NCI-H2171 treated with DMSO at 0.1 percent for 48 hours (cell line): ENCODE results near the gene NR1D2.

Source experiments
- DNase-seq: peaks from one replicate; lab custom pipeline; 2025; lab: John Stamatoyannopoulos, UW

Gene NR1D2

DNA sequence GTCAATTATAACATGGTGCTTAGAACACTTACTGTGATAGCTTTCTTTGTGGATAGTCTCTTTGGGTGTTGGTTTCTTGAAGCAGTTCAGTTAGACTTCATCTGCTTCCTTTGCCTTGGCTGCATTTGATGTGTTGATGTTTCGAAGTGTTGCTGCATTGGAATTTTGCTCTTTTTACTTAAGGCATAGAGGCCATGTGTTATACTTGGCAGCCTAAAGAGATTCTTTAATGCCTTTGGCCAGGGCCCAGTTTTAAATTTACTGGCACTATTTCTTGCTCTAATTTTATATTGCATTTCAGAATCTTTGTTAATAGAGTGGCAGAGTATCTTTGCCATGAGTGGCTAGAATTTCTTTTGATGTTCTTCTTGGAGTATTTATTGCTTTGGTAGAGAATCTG is 21.2 kb downstream of the NR1D2 start:
- DNase-seq, result no peak

DNA sequence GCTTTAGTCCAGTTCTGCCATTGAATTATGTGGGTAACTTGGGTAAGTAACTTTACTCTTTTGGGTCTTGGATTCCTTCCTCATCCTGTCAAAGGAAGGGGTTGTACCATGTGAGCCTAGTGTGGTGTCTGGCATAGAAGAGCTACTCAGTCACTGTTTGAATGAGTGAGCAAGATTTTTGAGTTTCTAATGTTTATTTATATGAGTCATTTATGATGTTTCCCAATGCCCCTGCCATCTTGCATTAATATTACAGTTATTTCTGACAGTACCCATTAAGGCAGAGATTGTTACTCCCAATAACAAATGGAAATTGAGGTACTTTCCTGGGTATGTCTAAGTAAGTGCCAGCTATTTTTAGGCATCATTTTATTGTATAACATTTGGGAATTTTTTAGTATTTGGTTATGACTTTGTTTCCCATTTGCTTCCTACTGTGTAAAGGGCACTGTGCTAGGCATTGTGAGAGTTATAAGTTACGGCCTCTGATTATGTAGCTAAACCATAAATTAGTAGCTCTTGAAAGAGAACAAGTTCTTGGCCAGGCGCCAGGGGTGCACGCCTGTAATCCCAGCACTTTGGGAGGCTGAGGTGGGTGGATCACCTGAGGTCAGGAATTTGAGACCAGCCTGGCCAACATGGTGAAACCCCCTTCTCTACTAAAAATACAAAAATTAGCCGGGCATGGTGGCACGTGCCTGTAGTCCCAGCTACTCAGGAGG is 23.5 kb downstream of the NR1D2 start:
- no peak for DNase-seq

DNA sequence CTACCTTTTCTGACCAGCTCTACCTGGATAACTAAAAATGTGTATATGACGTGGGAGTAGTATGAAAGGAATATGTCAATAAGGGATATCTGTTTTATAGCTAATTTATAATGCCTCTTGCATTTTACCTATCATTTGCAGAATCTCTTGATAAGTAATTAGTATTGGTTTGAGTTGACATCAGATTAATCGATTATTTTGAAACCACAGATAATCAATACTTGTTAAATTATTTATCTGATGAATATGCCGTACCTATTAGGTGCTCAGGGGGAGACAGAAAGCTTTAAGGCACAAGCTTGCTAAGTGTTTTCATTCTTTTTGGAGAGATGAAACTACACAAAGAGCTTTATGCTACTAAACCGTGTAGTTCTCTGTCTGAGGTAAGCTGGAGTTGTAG is 24.3 kb downstream of the NR1D2 start:
- DNase-seq, result no peak

DNA sequence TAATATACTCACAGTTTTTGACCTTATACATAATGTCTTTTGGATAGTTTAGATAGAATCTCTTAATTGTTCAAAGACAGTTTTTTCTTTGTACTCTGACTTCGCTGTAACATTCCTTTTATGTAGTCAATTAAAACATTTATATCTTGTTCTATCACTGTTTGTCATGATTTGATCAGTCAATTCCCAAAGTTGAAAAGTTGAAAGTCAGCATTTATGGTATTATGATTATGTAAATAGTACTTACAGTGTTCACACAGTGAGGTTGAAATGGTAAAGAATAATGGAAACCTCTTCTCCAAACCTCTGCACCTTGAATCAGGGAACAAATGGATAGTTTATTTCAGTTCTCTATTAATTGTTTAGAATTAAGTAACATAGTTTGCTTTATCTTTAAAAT is 26.6 kb downstream of the NR1D2 start:
- no peak for DNase-seq

DNA sequence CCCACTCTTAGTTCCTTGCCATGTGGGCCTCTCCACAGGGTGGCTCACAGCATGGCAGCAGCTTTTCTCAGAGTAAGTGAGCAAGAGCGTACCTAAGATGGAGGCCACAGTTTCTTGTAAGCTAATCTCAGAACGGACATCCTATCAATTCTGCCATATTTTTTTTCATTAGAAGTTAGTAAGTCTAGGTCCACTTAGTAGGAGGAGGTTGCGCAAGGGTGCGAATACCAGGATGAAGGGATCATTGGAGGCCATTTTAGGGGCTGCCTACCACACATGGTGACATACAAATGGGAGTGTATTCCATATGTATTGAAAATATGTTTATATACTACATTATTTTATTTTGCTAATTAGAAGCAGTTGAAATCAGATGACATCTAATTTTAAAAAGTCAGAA is 31.5 kb downstream of the NR1D2 start:
- no peak for DNase-seq

- no peak for DNase-seq
Measured at GRCh38 chr3:23979569-23979968, 34.5 kb downstream of the NR1D2 start.

DNA sequence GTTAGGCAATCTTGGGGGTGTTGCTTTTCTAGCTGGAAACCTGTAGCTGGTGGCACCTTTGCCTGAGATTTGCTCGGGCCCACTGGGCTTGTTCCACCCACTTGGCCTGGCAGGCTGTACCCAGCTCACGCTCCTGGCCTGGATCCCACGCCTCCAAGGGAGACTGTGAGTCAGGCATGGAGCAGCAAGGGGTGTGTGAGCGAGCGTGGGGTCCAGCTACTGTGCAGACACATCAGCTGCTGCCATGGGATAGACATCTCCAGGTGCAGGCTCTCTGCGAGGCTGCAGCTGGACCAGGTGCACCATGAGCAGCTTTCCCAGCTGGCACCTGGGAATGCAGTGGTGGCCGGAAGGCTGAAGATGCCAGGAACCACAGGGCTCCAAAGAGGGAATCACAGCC is 36.0 kb downstream of the NR1D2 start:
- no peak for DNase-seq

GRCh38 chr3:23981955-23982354 is 36.9 kb downstream of the NR1D2 start:
- DNase-seq, result no peak

DNA sequence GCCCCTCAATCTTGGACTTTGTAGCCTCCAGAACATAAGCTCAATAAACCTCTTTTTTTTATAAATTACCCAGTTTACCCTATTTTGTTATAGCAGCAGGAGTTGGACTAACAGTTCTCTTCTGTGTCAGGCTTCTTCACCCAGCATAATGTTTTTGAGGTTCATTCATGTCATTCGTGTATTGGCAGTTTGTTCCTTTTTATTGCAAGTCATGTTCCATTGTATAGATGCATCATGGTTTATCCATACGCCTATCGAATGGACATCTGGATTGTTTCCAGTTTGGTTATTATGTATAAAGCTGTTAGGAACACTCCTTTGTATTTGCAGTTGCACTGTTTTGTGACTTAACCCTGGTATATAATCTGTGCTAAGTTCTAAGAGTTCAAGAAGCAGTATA is 39.8 kb downstream of the NR1D2 start:
- DNase-seq, result no peak

DNA sequence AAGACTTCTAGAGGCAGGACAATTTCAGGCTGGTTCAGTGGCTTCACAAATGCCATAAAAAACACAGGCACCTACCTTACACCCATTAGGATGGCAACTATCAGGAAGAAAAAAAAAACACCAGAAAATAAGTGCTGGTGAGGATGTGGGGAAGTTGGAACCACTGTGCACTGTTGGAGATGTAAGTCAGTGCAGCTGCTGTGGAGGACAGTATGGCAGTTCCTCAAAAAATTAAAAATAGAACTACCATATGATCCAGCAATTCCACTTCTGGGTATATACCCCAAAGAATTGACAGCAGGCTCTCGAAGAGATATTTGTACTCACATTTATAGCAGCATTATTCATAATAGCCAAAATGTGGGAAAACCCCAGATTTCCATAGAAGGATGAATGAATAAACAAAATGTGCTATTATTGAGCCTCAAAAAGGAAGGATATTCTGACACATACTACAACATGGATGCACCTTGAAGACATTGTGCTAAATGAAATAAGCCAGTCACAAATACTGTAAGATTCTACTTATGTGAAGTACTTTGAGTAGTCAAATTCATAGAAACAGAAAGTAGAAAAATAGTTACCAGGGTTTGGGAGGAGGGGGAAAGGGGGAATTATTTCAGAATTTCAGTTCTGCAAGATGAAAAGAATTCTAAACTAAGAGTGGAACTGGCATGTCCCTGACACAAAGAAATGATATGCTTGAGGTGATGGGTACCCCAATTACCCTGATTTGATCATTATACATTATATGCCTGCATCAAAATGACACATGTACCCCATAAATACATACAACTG is 40.9 kb downstream of the NR1D2 start:
- DNase-seq, result no peak

DNA sequence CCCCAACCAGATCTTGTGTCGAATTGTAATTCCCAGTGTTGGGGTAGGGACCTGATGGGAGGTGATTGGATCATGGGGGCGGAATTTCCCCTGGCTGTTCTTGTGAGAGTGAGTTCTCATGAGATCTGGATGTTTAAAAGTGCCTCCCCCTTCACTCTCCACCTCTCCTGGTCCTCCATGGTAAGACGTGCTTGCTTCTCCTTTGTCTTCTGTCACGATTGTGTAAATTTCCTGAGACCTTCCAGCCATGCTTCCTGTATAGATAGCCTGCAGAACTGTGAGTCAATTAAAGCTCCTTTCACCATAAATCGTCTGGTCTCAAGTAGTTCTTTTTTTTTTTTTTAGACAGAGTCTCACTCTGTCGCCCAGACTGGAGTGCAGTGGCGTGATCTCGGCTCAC is 42.3 kb downstream of the NR1D2 start:
- DNase-seq, result no peak

- no peak for DNase-seq
Measured at GRCh38 chr3:23991306-23991682, 46.2 kb downstream of the NR1D2 start.

DNA sequence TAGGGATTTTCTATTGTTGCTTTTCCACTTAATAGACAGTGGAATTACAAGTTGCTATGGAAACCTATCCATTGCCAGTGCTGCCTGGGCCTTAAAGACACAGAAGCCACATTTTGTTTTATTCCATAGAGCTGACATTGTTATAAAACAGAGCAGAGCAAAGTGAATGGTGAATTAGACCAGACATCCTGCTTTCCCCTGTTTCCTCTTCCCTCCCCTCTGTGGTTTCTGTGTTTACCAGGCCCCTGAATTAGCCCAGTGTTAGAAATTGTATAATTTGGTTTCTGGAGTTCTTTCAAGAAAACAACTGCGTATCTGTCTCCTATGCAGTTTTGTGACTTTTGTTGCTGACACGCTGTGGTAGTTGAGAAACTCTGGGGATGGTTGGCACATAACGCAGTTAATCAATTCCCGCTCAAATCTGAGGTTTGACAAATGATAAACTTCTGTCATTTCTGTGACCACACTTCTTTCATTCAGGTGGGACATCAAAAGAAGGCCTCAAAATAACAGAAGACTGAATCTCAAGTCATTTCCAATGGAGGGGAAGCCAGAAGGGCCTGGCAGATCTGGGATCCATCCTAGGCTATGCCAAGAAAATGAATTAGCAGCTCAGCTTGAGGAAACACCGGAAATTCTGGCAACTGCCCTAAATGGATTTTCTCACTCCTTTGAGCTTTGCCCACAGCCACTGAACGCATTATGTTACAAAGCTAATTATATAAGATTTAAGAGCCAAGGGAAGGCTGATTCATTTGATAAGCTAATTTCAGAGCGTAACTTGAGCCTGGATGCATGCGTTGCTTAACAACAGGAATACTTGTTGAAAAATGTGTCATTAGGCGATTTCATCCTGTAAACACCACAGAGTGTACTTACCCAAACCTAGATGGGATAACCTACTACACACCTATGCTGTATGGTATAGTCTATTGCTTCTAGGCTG is 46.9 kb downstream of the NR1D2 start:
- peak; percentile 79 for DNase-seq

GRCh38 chr3:23993556-23994243 is 48.6 kb downstream of the NR1D2 start:
- DNase-seq, result no peak

DNA sequence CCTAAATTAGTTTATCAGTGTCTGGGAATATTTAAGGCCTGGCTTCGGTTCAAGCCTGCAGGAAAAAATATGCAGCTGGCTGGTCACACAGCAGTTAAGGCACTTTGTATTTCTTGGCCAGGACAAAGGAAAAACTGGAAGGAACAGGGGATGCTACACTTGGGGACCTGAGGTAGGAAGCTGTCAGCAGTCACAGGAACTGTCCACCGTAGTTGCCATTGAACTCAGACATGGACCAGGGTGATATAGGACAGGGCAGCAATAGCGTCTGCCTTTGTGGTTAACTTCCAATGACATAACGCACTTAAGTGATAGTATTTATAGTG is 49.1 kb downstream of the NR1D2 start:
- DNase-seq, result no peak

- DNase-seq, result no peak
Measured at GRCh38 chr3:23995219-23995618, 50.1 kb downstream of the NR1D2 start.

- no peak for DNase-seq
Measured at GRCh38 chr3:23996095-23996524, 51.0 kb downstream of the NR1D2 start.

DNA sequence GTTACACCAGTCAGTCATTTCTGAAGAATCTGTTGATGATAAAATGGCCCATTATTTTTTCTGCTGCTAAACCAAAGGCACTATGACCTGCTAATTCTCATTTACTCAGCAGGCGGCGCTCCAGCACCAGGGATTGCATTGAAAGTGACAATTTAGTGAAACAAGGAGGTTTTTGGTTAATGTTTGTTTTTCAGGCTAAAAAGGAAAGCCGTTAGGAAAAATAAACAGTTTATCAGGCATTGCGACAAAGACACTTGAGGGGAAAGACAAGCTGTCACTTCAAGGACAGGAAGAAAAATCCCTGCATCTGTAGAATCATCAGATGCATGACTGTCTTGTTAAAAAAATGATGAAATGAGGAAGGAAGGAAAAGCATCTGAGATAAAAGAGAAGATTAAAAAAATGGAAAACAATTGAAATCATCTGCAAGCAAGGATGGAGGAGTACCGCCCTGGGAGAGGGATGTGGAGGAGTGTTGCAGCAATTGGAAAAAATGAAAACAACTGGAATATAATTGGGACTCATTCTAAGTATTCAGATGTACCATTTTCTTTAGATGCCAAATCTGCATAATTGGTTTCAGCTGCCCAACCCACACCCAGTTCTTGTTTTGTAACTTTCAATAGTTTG is 54.0 kb downstream of the NR1D2 start:
- DNase-seq, result peak; percentile 19

DNA sequence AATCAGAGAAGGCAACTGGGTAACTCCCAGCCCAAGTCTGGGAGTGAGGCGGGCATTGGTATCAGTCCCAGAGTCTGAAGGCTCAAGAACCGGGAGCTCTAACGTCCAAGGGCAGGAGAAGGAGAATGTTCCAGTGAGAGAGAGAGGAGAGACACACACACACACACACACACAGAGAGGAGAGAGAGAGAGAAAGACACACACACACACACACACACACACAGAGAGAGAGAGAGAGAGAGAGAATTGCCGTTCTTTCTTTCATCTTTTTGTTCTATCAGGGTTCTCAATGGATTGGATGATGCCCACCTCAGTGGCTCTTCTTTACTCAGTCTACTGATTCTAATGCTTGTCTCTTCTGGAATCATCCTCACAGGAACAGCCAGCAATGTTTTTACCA is 57.0 kb downstream of the NR1D2 start:
- DNase-seq, result no peak

DNA sequence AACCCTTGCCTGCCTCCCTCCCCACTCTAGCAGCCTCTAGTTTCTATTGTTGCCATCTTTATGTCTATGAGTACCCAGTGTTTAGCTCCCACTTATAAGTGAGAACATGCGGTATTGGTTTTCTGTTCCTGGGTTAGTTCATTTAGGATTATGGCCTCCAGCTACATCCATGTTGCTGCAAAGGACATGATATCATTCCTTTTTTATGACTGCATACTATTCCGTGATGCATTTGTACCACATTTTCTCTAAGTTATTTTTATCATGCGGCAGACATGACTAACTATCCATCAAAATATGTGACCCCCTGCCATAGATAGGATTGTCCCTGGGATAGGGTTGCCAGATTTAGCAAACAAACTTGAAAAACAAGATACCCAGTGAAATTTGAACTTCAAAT is 58.4 kb downstream of the NR1D2 start:
- no peak for DNase-seq

GRCh38 chr3:24004171-24004938 is 59.3 kb downstream of the NR1D2 start:
- no peak for DNase-seq
